GM21717 (cell line): ENCODE data around the gene DIS3L2.
"Not testable (repeated sequence)": the region's sequence is repeated elsewhere in the genome, so short reads cannot be mapped to it uniquely, and the experiment has no call there.

Experiments
- ATAC-seq: cut with Tn5 transposase; IDR thresholded peaks from one replicate; pipeline ENCODE4 v1.9.1; 2021; ENCODE audit warnings: mild to moderate bottlenecking, moderate library complexity; ENCODE audit not compliant: unreplicated experiment

Gene DIS3L2

DNA sequence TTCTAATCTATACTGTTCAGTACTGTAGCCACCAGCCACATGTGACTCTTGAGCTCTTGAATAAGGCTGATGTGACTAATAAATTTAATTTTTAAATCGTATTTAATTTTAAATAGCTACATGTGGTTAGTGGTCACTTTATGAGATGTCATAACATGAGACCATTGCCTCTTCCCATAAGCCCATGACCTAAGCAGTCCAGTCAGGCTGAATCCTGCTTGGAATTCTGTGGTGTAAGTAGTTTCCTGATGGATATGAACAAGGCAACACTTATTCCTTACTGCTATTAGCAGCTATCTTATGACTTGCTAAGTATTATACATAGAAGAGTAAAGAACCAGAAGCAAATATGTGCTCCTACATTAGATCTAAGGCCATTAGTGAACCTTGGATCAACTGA, 150.0 kb downstream of the DIS3L2 start:
- no peak for ATAC-seq

DNA sequence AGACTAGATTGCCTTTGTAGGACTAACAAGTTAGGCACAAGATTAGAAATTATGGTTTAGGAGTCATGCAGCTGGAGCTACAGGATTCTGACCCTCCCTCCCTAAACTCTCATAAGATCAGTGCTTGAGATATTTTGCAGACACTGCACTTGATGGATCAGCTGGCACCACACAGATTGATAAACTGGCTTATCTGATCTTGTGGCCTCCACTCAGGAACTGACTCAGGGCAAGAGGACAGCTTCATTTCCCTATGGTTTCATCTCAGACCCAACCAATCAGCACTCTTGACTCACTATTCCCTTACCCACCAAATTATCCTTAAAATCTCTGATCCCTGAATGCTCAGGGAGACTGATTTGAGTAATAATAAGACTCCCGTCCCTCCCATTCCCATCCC, 152.3 kb downstream of the DIS3L2 start:
- no peak for ATAC-seq

DNA sequence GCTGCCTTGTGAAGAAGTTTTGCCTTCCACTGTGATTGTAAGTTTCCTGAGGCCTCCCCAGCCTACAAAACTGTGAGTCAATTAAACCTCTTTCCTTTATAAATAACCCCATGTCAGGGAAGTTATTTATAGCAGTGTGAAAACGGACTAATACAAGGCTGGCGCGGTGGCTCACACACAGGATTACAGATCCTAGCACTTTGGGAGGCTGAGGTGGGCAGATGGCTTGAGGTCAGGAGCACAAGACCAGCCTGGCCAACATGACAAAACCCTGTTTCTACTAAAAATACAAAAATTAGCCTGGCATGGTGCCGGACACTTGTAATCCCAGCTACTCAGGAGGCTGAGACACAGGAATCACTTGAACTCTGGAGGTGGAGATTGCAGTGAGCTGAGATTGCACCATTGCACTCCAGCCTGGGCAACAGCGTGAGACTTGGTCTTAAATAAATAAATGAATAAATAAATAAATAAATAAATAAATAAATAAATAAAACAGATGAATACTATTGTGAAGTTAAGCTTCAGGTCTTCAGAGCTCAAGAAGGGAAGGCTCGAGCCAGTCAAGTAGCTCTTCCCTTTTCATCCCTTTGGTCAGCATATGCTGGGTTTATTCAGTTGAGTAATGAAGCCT, 154.3 kb downstream of the DIS3L2 start:
- ATAC-seq: not testable (repeated sequence)

DNA sequence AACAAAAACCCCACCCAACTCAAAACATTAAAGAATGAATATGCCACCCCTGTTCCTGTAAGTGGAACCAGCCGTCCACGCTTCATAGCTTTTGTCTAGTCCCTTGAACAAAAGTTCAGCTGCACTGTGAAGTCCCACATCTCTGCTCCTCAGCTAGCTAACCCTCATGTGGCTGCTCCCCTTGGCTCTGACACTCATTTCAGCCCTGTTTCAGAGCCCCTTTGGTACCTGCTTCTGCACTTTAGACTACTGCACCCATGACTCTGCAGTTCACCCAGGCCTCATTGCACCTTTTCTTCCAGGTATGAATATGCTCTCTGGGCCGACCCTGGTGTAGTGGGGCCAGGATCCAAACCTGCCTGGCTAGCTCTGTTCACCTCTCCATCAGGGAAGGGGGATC, 155.3 kb downstream of the DIS3L2 start:
- no peak for ATAC-seq

DNA sequence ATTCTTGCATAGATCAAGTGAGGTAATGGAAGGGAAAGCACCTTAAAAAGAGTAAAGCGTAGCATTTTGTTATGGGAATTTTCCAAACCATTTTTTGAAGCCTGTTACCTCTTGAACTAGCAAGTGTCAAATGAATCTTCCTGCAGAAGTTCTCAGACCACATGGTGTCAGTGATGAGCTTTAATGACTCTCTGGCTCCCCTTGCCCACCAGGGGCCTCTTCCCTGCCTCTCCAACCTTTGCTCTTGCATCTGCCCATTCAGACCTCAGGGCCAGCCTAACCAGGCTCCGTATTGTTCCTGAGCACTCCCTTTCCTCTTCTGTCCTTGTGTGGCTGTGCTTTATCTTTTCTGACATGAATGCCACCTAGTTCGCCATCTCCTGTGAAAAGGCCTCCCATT, 155.9 kb downstream of the DIS3L2 start:
- no peak for ATAC-seq

DNA sequence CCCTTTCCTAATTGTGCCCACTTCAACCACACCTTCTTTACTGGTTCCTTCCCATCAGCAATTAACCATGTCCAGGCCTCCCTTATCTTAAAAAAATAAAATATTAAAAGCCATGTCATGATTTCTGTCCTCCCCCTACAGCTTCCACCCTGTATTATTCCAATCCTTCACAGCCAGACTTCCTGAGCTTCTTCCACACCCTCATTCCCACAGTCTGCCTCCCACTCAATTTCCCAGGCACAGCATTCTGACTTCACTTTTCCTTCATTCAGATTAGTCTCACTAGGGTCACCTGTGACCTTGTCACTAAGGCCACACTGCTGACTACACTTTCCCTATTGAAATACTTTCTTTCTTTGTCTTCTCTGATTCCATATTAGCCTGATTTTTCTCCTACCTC, 159.4 kb downstream of the DIS3L2 start:
- no peak for ATAC-seq

DNA sequence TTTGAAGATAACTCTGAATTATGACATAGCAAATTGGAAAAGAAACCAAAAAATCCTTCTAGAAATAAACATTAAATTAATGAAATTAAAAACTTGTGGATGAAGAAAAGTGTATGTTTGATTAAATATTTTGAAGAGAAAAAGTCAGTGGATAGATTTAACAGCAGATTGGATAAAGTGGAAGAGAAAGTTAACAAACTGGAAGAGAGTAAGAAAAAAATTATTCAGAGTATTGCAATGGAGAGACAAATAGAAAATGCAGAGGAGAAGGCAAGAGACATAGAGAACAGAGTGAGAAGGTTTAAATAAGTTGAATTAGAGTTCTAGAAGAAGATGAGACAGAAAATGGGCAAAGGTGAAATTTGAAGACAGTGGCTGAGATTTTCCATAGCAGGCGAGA, 162.8 kb downstream of the DIS3L2 start:
- ATAC-seq: no peak

DNA sequence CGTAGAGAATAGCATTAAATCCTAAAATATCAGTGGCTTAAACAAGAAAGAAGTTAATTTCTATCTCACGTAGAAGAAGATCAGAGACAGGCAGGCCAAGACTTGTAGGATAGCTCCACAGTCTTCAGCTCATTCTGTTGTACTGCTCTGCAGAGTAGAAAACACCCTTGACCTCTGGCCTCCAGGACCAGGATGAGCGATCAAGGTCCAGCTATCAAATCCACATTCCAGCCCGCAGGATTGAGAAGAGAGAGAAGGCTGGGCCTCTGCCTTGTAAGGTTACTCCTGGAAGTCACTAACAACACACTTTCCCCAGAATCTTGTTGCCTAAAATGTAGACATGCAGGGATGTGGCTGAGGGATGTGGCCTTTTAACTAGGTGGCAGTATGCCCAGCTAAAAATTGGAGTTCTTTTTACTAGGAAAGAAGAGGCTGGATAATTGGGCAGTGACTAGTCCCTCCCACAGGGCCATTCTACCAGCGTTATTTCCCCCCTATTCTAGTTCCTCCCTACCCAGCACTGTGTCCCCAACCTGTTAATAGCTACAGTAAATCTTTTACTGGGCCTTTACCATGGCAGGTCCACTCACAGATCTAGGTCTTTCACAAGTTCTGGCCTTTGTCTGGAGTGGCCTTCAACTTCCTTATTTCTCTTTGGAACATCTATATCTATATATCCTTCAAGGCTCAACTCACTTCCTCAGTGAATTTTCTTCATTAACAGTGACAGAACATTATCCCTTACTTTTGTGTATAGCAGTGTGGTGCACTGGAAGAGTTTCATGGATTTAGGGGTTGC, 165.0 kb downstream of the DIS3L2 start:
- no peak for ATAC-seq

DNA sequence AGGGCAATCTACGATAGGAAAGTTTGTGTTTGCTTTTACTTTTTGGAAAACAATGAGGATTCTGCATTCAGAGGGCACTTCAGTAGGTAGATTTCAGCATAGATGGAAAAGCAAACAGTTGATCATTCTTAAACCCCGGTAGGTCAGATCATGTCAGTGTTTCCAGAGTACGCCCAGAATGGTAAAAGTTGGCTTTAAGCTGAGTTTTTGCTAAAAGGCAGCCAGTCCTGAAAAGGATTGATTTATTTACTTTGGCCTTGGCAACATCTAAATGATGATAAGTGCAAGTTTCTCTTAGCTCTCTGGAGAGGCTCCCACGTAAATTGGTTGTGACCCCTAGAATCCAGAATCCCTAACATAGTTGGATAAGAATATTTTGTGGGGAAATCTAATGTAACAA, 168.0 kb downstream of the DIS3L2 start:
- no peak for ATAC-seq

DNA sequence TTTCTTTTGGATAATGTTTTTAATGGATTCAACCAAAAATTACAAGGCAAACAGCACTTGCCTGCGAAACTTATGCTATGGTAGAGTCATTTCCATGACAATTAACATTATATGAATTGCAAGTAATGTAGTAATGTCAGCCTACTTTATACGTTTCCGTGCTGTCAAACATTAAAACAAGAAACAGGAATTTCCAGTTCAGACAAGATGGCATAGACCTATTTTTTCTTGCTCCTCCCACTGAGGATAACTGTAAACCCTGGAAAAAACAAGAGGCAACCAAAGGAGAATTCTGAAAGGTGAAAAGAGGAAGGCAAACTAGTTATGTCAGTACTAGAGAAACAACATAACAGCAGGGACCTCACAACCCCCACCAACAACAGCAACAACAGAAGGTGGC, 170.7 kb downstream of the DIS3L2 start:
- ATAC-seq: no peak

DNA sequence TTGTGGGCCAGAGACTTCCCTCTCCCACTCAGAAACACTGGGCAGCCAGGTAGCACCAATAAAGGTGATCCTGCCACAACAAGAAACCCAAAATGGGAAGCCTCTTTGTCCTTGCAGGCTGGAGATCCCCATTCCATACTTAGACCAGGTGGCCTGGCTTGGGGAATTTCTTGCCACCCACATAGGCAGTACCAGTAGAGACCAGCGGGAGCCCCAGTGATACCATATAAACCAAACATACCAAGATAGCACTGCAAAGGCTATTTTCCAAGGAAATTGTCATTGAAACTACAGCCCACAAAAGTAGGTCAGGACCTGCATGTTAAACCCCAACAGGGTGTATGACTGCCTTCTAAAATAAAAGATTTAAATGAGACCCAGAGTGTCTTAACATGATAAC, 171.6 kb downstream of the DIS3L2 start:
- ATAC-seq: no peak

DNA sequence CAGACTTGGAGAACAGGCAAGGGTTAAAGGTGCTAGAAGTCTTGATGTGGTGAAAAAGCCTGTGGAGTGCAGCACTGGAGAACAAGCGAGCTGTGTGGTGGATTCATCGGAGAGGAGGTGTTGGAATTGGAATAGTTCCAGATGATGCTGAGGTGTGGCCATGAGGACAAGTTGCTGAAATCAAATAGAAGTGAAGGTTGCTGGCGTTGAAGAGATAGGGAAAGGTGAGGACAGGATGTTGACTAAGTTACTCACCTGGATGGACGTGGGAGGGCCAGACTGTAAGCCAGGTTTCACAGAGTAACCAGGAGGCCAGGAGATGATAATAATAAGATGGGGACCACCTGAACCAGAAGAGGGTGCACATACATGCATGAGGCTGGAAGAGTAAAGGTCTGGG, 173.4 kb downstream of the DIS3L2 start:
- ATAC-seq: no peak

DNA sequence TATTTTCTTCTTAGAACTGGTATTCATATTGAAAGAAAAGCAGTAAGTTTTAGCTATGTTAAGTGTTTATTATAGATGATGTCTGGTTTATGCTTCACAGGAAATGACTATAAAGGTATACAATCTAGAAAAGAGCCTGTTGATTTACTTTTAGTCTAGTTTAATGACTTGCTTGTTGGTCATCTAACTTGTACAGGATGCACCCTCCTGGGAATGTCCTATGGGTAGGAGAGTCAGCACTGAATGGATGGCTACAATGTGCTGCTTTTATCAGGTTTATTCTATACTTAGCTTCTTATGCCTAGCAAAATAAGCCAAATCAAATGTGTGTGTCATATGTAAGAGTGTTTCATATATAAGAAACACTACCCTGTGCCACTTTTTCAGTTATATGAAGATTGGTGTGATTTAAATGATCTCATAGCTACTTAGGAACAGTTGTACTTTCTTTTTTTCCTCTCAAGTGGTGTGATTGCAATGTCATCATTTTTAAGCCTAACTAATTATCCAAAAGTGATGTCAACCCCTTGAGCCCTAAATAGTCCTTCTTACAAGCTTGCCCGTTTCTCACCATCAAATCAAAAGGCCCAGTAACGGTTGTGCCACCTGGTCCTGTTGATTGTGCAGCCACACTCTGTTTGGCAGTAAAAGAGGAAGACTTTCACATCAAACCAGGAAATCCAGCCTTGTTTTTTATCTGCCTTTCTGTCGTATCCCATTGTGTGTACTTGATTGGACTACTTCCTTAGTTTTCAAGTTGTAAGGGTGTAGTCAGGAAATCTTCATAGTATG, 176.0 kb downstream of the DIS3L2 start:
- ATAC-seq: no peak

DNA sequence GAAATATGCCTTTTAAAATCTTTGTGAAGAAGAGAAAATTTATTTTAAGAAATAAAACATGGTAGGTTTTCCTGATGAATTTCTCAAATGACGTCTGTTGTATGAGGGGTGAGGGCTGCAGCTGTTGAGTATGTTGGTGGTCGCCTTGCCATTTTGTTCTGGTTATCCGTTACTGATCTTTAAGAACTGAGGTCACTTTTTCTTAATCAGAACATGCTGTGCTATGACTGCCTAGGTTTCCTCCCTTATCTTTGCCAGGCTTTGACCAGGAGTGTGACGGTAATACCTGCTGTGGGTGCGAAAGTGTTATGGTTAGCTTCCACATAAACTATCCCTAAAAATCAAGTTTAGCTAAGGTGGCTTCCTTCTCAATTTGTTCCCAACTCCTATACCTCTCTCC, 176.9 kb downstream of the DIS3L2 start:
- no peak for ATAC-seq

DNA sequence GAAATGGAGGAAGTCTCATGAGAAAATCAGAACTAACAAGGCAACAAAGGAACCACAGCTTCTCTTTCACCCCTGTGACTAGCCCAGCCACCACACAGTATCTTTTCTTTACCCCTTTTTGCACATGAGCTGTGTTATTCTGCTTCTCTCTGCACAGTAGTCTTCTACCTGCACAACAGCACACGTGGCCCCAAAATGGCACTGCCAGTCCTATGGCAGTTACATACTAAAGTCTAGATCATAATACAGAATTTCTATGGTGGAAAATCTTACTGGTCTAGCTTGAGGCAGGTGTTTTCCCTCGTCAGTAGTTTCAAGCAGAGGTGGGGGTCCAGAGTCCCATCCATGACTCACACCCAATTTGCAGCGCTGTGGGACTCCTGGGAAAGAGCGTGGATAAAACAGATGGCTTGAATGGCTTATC, 177.7 kb downstream of the DIS3L2 start:
- ATAC-seq: no peak

DNA sequence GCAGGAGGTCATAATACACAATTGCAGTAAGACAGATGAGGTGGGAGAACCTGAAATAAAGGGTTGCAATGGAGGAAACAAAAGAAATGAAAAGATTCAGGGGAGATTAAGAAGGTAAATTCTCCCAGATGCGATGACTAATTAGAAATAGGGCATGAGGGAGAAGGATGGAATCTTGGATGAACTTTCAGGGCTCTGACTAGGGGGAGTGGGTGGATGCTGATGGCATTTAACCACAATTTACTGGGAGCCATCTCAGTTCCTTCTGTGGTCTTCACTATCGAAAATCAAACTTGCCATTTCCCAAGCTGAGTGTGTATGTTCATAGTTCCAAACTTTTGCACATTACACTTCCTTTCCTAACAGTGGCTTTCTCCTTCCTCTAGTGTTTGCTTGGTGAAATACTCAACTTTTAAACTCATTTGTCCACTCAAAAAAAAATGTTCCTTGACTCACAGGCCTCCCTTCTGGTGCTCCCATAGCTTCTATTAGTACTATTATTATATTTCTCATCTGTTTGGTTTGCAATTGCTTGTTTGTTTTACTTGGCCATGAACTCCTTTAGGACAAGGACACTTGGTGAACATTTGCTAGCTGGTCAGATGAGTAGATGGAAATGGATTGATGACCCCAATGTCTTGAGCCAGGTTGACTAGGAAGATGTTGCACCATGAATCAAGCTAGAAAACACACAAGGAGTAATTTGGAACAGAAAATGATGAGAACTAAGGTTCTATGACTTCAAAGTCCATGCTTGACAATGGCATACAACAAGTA, 178.5 kb downstream of the DIS3L2 start:
- ATAC-seq: no peak

DNA sequence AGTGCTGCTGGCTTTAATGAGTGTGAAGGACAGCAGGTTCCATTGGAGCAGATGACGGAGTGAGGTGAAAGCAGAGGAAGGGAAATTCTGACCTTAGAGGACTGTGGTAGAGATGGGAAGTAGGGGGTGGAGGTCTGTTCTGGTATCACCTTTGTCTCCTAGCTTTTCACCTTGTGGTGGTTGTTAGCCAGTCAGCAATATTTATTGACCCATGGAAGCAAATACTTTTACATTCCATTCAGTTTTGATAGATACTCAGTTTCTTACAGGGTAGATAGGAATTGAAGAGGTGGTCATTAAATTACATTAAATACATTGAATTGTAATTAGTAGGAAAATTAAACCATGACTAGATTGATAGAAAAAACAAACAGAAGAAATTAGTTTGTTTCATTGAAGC, 180.1 kb downstream of the DIS3L2 start:
- no peak for ATAC-seq

DNA sequence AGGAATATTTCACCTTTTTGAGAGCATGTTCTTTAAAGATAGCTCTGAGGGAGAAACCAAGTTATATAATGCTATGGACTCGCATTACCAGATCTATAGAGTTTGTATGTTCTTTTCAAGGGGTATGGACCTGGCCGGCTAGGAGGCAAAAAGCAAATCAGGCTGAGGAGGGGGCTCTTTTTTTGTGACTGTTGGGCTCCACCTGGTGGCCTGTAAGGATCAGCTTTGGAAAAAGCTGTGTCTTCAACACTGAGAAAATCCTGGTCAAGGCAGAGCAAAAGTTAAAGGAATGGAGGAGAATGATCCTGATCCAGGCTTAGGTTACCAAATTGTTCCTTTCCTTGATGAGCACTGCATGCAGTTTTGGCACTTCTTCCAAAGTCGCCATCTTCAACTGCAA, 180.5 kb downstream of the DIS3L2 start:
- ATAC-seq: no peak

DNA sequence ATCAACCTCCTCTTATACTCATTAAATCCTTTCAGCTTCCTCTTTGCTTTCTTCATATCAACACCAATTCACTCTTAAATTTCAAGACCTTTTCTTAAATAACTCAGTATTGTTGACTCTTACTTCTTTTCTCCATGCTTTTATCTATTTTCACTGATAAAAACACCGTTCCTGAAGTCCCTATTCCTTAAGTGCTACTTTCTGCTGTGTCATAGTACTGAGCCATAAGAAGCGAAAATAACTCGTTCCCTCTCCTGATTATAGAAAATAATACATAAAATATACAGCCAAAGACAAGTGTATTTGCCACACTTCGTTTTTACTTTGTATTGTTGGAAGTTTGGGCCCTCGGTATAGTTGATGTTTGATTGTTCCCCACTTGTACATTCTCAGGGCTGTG, 181.0 kb downstream of the DIS3L2 start:
- no peak for ATAC-seq

DNA sequence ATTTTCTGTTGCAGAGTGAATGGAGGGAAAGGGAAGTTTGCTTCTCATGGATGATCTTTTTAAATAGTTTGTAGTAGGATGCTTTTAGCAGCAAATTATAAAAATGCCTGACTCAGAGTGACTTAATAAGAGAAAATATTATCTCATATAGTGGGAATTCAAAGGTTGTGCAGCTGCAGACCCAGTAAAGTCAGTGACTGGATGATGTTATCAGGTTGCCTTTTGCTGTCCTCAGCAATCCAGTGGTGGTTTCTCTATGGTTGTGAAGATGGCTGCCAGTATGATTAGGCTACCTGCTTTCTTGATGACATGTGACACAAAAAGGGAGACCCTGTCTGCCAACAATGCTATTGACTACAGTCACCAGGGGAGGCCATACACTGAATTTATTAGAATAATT, 184.8 kb downstream of the DIS3L2 start:
- ATAC-seq: no peak

DNA sequence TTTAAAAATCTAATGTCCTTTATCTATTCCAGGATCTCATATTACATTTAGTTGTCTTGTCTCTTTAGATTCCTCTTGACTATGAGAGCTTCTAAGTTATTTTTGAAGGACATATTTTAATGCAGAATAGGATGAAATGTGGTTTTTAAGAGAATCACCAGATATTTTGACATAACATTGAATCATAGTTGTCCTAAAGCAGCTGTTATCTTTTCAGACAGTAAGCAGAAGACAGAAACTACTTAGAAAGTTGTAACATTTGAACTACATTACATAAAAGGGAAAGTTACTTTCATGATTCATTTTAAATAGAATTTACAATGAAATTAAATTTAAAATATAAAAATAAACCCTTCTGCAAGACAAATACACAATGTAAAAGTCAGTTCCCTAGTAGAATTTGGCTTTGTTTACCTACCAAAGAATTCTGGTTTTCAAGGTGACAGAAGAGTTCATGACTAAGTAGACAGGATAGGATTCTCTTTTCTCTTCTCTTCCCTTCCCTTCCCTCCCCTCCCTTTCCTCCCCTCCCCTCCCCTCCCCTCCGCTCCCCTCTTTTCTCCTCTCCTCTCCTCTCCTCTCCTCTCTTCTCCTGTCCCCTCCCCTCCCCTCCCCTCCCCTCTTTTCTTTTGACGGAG, 186.0 kb downstream of the DIS3L2 start:
- ATAC-seq: no peak
